ENCODE data around the gene NOD2. TPM values are rescaled to one million over a fixed set of nuclear protein-coding genes. Genes with fewer than 3 reads are reported as not detected.

NOD2 gene
- total RNA-seq, 1 experiment from 2014 or later = 5.4 TPM

- no peak overlapping the region for H2AFZ ChIP-seq (ENCODE audit: low read depth, low read length, poor library complexity, severe bottlenecking)
- no peaks in the 10 kb centered on the region for H4K20me1 ChIP-seq (ENCODE audit: insufficient read depth)
- H3K27me3 ChIP-seq (ENCODE audit: insufficient read depth, low read length) = no peaks in the 10 kb centered on the region
- DNase-seq (ENCODE audit: low read depth, low spot score) (peak; percentile 64), ATAC-seq (peak; percentile 74)
- POLR2A ChIA-PET = no interaction called here
- no peaks in the 10 kb centered on the region for H3K9me2 ChIP-seq (ENCODE audit: insufficient read depth)
- H3K27ac ChIP-seq (ENCODE audit: low read depth, low read length) = no peak overlapping the region
- intact Hi-C loops (cut with micrococcal nuclease) = loop anchor here (1.0 to 10.0 kb wide), 4 partner anchors 76 to 1313 kb away; no protein-coding TSS in a partner anchor
- H3K4me3 ChIP-seq (replicated peaks in 1 of 2; ENCODE audit: low read depth in 1 of 2, low read length in 2 of 2) = no peak overlapping the region
- no peak overlapping the region for H3K4me2 ChIP-seq (ENCODE audit: low read length)
- CTCF ChIA-PET = interaction anchor here (0.6 to 3.8 kb wide), 5 partner anchors 8 to 317 kb away, joined by 3 to 36 read pairs (median 3); partner anchors contain the start of gene CYLD
- no peaks in the 10 kb centered on the region for H3K79me2 ChIP-seq (ENCODE audit: insufficient read depth, low read length)
- TF ChIP-seq RAD21 (IDR thresholded peaks at IDR 0.05; ENCODE audit: low read depth) (peak; percentile 74), SP1 (IDR thresholded peaks at IDR 0.05; ENCODE audit: low read depth) (no peak), CBX3 (IDR thresholded peaks at IDR 0.05; ENCODE audit: low read depth) (peak; percentile 99), CTCF (IDR thresholded peaks at IDR 0.05 in 2 of 3, conservative IDR thresholded peaks at IDR 0.05 in 1 of 3; ENCODE audit: borderline replicate concordance in 1 of 3, insufficient read depth in 1 of 3, low read depth in 2 of 3, low read length in 2 of 3) (peak; percentile 73 to 91 (median 78); a peak in 5 of 6 replicates)
- H3K9me3 ChIP-seq (ENCODE audit: control insufficient read depth in 1 of 2, insufficient read depth in 1 of 2, low read depth in 1 of 2, low read length in 2 of 2) = peaks cover 10 to 23% of the 10 kb centered on the region in 2 experiments; a peak in 3 of 4 replicates
- RAD21 ChIA-PET (ENCODE audit: low non-redundant PET in 1 of 2, low total read pairs in 2 of 2, uncharacterized antibody in 2 of 2, unreplicated experiment in 2 of 2) = interaction anchor here (1.2 to 2.9 kb wide), 1 partner anchor 135 kb away, joined by 8 to 12 read pairs; no protein-coding TSS in a partner anchor
- no peaks in the 10 kb centered on the region for H3K36me3 ChIP-seq (ENCODE audit: control insufficient read depth in 1 of 2, insufficient read depth in 2 of 2, low read length in 2 of 2)
- no TSS peak for BruUV-seq (replicated peaks)
- H3K4me1 ChIP-seq (ENCODE audit: control insufficient read depth in 1 of 2, insufficient read depth in 2 of 2, low read length in 2 of 2) = no peaks in the 10 kb centered on the region
- H3K9ac ChIP-seq (ENCODE audit: low read length) = no peak overlapping the region
These were observed 21.7 kb upstream of the NOD2 start for GRCh38 chr16:50671644-50672260.
